ENCODE results near the gene BTK. TPM values are rescaled to one million over a fixed set of nuclear protein-coding genes. Genes with fewer than 3 reads are reported as not detected.

BTK gene
- total RNA-seq, 4 donors from 2014 or later = 0.15 to 4.2 (median 0.83) TPM

DNA sequence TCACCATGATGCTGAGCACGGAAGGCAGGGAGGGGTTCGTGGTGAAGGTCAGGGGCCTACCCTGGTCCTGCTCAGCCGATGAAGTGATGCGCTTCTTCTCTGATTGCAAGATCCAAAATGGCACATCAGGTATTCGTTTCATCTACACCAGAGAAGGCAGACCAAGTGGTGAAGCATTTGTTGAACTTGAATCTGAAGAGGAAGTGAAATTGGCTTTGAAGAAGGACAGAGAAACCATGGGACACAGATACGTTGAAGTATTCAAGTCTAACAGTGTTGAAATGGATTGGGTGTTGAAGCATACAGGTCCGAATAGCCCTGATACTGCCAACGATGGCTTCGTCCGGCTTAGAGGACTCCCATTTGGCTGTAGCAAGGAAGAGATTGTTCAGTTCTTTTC is 26.0 kb upstream of the BTK start:
- H3K9me3 ChIP-seq = no peaks in the 10 kb centered on the region
- H3K4me3 ChIP-seq = no peak overlapping the region
- H3K36me3 ChIP-seq = peaks cover 0 to 26% (median 0%) of the 10 kb centered on the region in 3 donors
- no peak overlapping the region for H3K27ac ChIP-seq
- H3K27me3 ChIP-seq = no peaks in the 10 kb centered on the region
- TF ChIP-seq POLR2A (IDR thresholded peaks at IDR 0.05) = no peak
- TF ChIP-seq, protein P1, sequence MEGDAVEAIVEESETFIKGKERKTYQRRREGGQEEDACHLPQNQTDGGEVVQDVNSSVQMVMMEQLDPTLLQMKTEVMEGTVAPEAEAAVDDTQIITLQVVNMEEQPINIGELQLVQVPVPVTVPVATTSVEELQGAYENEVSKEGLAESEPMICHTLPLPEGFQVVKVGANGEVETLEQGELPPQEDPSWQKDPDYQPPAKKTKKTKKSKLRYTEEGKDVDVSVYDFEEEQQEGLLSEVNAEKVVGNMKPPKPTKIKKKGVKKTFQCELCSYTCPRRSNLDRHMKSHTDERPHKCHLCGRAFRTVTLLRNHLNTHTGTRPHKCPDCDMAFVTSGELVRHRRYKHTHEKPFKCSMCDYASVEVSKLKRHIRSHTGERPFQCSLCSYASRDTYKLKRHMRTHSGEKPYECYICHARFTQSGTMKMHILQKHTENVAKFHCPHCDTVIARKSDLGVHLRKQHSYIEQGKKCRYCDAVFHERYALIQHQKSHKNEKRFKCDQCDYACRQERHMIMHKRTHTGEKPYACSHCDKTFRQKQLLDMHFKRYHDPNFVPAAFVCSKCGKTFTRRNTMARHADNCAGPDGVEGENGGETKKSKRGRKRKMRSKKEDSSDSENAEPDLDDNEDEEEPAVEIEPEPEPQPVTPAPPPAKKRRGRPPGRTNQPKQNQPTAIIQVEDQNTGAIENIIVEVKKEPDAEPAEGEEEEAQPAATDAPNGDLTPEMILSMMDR (IDR thresholded peaks at IDR 0.05) = no peak
- H3K4me1 ChIP-seq = peaks cover 0 to 57% (median 0%) of the 10 kb centered on the region in 3 donors
- no peak for DNase-seq
- intact Hi-C loops (cut with DNase I) = loop anchor here (10.0 kb wide), 1 partner anchor 183 kb away; no protein-coding TSS in a partner anchor
- 82 to 85% methylated on average over 5 to 9 of the region's 10 CpGs for WGBS, 2 donors

DNA sequence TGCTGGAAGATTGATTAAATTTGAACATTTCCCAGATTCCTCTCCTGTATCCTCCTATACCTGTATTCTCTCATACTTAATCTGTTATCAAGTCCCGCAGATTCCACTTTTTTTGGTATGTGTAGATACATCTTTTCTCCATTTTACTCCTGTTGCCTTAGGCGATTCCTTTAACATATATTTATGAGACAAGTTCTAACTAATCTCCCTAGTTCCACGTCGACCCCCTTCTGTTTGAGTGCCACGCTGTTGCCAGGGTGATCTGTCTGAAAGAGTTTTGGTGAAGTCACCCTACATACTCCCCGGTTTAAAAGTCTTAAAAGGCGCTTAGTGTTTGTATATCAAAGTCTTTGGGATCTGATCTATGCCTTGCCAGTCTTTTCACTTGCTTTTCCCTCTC is 24.5 kb upstream of the BTK start:
- H3K27me3 ChIP-seq = no peaks in the 10 kb centered on the region
- intact Hi-C loops (cut with DNase I) = loop anchor here (10.0 kb wide), 1 partner anchor 184 kb away; no protein-coding TSS in a partner anchor
- WGBS, 2 donors = 24 to 36% methylated on average over 7 of the region's 7 CpGs
- H3K9me3 ChIP-seq = no peaks in the 10 kb centered on the region
- TF ChIP-seq, protein P1 (IDR thresholded peaks at IDR 0.05) = no peak
- TF ChIP-seq POLR2A (IDR thresholded peaks at IDR 0.05) = no peak
- H3K4me3 ChIP-seq = peak overlapping the region in 1 of 4 donors; percentile 16
- peaks cover 0 to 26% (median 0%) of the 10 kb centered on the region in 3 donors for H3K36me3 ChIP-seq
- no peak for DNase-seq
- peak overlapping the region in 1 of 4 donors; percentile 96 for H3K27ac ChIP-seq
- peaks cover 0 to 59% (median 0%) of the 10 kb centered on the region in 3 donors for H3K4me1 ChIP-seq

DNA sequence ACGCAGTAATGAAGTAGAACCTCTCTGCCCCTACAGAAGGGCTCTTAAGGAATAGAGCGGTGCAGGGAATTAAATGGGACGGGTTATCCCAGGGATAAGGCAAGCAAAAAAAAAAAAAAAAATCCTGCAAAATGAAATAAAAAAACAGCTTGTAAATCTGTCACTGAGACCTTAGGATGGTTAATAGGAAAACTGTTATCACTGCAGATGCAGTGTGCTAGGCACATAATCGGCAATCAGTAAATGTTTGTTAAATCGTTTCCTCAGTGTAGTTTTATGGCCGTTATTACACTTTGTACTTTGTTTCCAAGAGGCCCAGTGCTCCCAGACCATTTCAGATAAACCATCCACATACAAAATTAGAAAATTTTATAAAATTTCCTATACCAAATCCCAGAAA is 23.1 kb upstream of the BTK start:
- no peak for TF ChIP-seq POLR2A (IDR thresholded peaks at IDR 0.05)
- TF ChIP-seq, protein P1 (IDR thresholded peaks at IDR 0.05) = no peak
- Histone ChIP-seq H3K4me1 (peaks cover 0 to 55% (median 0%) of the 10 kb centered on the region in 3 donors), H3K27ac (peak overlapping the region; percentile 90 to 96 (median 94)), H3K9me3 (no peaks in the 10 kb centered on the region), H3K36me3 (peaks cover 0 to 25% (median 0%) of the 10 kb centered on the region in 3 donors), H3K27me3 (no peaks in the 10 kb centered on the region), H3K4me3 (peak overlapping the region; percentile 43 to 68 (median 60))
- intact Hi-C loops (cut with DNase I) = no loop called here
- 0 to 45% methylated on average over 5 of the region's 6 CpGs for WGBS, 2 donors
- no peak for DNase-seq

DNA sequence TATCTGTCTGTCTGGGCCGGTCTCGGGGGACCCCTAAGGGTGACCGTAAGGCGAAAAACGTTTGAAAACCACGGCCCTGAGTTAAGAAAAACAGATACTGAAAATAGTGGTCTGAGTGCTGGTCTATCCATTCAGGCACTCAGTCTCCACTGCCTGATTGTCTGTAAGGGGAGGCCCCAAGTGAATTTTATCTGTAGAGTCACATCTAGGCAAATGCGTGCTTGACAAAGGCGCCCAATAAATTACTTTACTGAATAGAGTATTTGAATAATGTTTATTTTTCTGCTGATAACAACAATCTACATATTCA is 22.5 kb upstream of the BTK start:
- DNase-seq = no peak
- H3K36me3 ChIP-seq = peaks cover 0 to 20% (median 0%) of the 10 kb centered on the region in 3 donors
- H3K4me1 ChIP-seq = peaks cover 0 to 55% (median 0%) of the 10 kb centered on the region in 3 donors
- TF ChIP-seq POLR2A (IDR thresholded peaks at IDR 0.05) = no peak
- TF ChIP-seq, protein P1 (IDR thresholded peaks at IDR 0.05) = peak in 1 of 6 experiments; percentile 4
- intact Hi-C loops (cut with DNase I) = no loop called here
- no peaks in the 10 kb centered on the region for H3K9me3 ChIP-seq
- WGBS, 2 donors = 0 to 21% methylated on average over 2 to 7 of the region's 8 CpGs
- no peaks in the 10 kb centered on the region for H3K27me3 ChIP-seq
- H3K4me3 ChIP-seq = peak overlapping the region; percentile 43 to 68 (median 60)
- H3K27ac ChIP-seq = peak overlapping the region; percentile 90 to 96 (median 94)

DNA sequence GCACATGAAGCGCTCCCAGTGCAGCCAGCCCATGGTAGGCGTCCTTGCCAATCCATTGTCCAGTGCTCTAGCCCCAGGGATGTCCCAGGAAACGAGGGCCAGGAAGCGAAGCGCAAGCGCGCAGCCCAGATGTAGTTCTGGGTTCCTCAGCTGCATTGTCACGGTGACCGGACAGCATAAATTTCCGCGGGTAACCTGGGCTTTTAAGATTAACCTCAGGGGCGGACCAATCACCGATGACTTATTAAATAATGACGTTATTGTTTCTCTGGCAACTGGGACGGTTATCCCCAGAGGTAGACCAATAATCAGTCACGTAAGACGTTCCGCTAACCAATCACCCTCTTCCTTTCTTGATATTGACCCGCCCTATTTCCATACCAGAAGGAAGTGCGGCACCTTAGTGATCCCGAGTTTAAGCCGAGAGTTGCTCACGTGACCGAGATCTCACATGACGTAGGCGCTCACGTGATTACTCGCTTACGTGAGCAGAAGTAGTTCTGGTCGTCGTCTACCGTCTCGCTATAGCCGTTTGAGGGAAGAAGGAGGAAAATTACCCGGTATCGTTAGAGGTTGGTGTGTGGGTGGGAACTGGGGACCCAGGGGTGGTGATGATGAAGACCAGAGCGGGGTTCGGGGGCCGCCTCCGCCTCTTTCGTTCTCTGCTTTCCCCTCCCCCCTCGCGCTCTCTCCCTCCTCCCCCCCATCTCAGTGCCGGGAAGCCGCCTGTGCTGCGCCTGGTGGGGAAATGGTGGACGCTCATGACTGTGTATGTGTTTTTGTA is 21.9 kb upstream of the BTK start, which contains the start of the genes GLA and HNRNPH2:
Gene GLA (minus strand): TSS at position 178 of the 784 bp plus-strand sequence. CDS start 22 bp downstream, at position 156.
Gene HNRNPH2 (plus strand): TSS at position 475 of the 784 bp plus-strand sequence. CDS start 3,767 bp downstream, outside the sequence.
- Histone ChIP-seq H3K27ac (peak within 1 kb of the TSS; percentile 90 to 96 (median 94)), H3K27me3 (no peaks in the 10 kb centered on the region), H3K9me3 (no peaks in the 10 kb centered on the region), H3K4me3 (peak within 1 kb of the TSS; percentile 43 to 68 (median 60)), H3K36me3 (peaks cover 0 to 14% (median 0%) of the 10 kb centered on the region in 3 donors), H3K4me1 (peaks cover 0 to 51% (median 0%) of the 10 kb centered on the region in 3 donors)
- DNase-seq = peak; percentile 58
- WGBS, 2 donors = 0 to 48% methylated on average over 5 to 27 of the region's 47 CpGs
- TF ChIP-seq, protein P1 (IDR thresholded peaks at IDR 0.05) = peak in 2 of 6 experiments; percentile 20 to 34
- peak in 2 of 4 donors; percentile 69 to 87 for TF ChIP-seq POLR2A (IDR thresholded peaks at IDR 0.05)
- intact Hi-C loops (cut with DNase I) = no loop called here
